Endothelial cell of umbilical vein (primary cell): ENCODE data around the gene RIN2.

Source experiments
- CTCF ChIP-seq, 2 donors: IDR thresholded peaks; 1 replicate in 1 of 2; 2 replicates in 1 of 2; pipeline ENCODE4 v1.5.1; 2011; ENCODE audit warnings: low read length in 2 of 2, mild to moderate bottlenecking in 2 of 2, moderate library complexity in 2 of 2, control low read depth in 1 of 2, inconsistent platforms in 1 of 2, low read depth in 1 of 2; ENCODE audit not compliant: insufficient read depth in 1 of 2; ENCODE audit errors: extremely low read depth in 1 of 2
- EZH2 ChIP-seq: IDR thresholded peaks from 2 replicates; pipeline ENCODE4 v1.6.1; 2012; ENCODE audit warnings: borderline replicate concordance, low read depth, mild to moderate bottlenecking, moderate library complexity, low read length, inconsistent platforms; ENCODE audit not compliant: severe bottlenecking
- FOS ChIP-seq: IDR thresholded peaks from 2 replicates; pipeline ENCODE4 v1.6.1; 2011; ENCODE audit warnings: mild to moderate bottlenecking, low read length, moderate library complexity, borderline replicate concordance; ENCODE audit not compliant: insufficient read depth
- GATA2 ChIP-seq: IDR thresholded peaks from 2 replicates; pipeline ENCODE4 v1.7.0; 2011; ENCODE audit warnings: low read depth, mild to moderate bottlenecking, moderate library complexity, mixed read lengths, low read length; ENCODE audit not compliant: insufficient read length, insufficient read depth
- JUN ChIP-seq: IDR thresholded peaks from 2 replicates; pipeline ENCODE4 v1.6.1; 2011; ENCODE audit warnings: borderline replicate concordance, low read depth; ENCODE audit not compliant: insufficient read length, insufficient read depth
- MAX ChIP-seq: IDR thresholded peaks from 2 replicates; pipeline ENCODE4 v1.6.1; 2011; ENCODE audit not compliant: insufficient read depth, insufficient read length
- MYC ChIP-seq: IDR thresholded peaks from one replicate; pipeline ENCODE4 v1.6.1; 2011; ENCODE audit warnings: mild to moderate bottlenecking, low read depth, low read length
- POLR2A ChIP-seq: IDR thresholded peaks from 2 replicates; pipeline ENCODE4 v1.6.1; 2012; ENCODE audit warnings: low read depth, mild to moderate bottlenecking, control low read depth, low read length
- POLR2AphosphoS5 ChIP-seq: IDR thresholded peaks from 2 replicates; pipeline ENCODE4 v1.6.1; 2012; ENCODE audit warnings: low read depth, mild to moderate bottlenecking, control low read depth, low read length, moderate library complexity; ENCODE audit not compliant: insufficient read depth

GRCh38 chr20:19760371-19760721, 2.3 kb downstream of the RIN2 start:
- TF ChIP-seq CTCF (IDR thresholded peaks at IDR 0.05; ENCODE audit: extremely low read depth in 1 of 2, insufficient read depth in 1 of 2, low read depth in 1 of 2, low read length in 2 of 2) = no peak
- TF ChIP-seq POLR2A = no peak
- TF ChIP-seq MAX = no peak
- TF ChIP-seq POLR2AphosphoS5 = no peak
- no peak for TF ChIP-seq MYC
- TF ChIP-seq JUN = no peak
- TF ChIP-seq EZH2 = no peak
- TF ChIP-seq GATA2 = no peak
- TF ChIP-seq FOS = no peak
